M059J (cell line): ENCODE data around the gene CDH4. TPM values are rescaled to one million over a fixed set of nuclear protein-coding genes. Genes with fewer than 3 reads are reported as not detected.
A peak's percentile ranks its signal among the peaks of the same experiment; 100 is the strongest.

Experiments
- DNase-seq: peaks from one replicate; pipeline ENCODE4 v3.0.0-alpha.2; 2012; ENCODE audit warnings: low read depth
- total RNA-seq: library from RNA; depleted of rRNA; stranded (reverse); fragments of >200 nt; shearing (Covaris generic); gene quantifications from 2 replicates; pipeline ENCODE4 v1.2.3, GENCODE V29; 2014

The CDH4 gene
- total RNA-seq, 1 experiment from 2014 or later, result 7.8 TPM

DNA sequence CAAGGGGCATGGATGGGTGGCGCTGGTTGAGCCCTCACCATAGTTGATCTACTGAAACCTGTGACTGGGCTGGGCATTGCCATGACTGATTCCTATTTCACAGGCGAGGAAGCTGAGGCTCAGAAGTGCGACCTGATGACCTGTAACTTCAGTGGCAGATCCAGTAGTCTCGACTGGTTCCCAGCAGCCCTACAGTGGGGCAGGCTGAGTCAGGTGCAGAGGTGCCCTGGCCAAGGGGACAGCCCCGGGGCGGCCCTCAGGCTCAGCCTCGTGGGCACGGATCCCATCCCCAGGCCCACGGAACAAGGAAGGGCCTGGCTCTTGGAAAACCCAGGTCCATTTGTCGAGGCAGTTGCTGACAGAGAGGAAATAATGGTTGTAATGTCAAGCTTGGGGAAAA is 283.0 kb downstream of the CDH4 start:
- DNase-seq, result no peak

- no peak for DNase-seq
Measured at GRCh38 chr20:61535536-61535935, 283.5 kb downstream of the CDH4 start.

GRCh38 chr20:61535956-61536355 is 283.9 kb downstream of the CDH4 start:
- DNase-seq, result no peak

GRCh38 chr20:61536671-61537070 is 284.6 kb downstream of the CDH4 start:
- no peak for DNase-seq

GRCh38 chr20:61537239-61538182 is 285.4 kb downstream of the CDH4 start:
- no peak for DNase-seq

DNA sequence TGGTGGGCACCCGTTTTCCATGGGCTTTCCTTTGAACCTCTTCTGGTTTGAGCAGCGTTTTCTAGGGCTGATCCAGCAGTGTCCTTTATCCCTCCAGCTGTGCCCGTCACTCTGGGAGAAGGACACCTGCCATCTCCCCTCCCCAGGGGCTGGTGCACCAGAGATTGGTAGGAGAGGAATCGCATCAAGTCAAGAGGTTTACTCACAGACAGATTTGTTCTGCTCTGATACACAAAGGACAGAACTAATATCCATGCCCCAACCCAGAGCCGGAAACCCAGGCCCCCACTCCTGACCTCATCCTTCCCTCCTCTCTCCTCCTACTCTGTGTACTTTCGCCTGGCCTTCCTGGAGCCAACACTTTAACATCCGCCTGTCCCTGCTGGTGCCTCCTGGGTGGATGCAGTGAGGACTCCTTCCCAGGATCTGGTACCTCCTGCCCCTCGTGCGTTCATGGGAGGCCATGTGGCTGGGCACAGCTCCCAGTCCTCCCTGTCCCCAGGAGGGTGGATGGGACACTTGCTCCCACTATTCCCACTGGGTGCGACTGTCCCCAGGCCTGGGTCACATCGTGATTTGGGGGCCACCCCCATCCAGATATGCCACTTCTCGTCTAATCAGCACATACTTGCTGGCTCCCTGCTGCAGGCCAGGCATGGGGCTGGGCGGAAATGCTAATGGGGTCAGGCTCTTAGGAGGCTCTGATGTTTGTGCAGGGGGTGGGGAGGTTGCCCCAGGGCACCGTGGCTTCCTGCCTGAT is 286.3 kb downstream of the CDH4 start:
- DNase-seq, result no peak

DNA sequence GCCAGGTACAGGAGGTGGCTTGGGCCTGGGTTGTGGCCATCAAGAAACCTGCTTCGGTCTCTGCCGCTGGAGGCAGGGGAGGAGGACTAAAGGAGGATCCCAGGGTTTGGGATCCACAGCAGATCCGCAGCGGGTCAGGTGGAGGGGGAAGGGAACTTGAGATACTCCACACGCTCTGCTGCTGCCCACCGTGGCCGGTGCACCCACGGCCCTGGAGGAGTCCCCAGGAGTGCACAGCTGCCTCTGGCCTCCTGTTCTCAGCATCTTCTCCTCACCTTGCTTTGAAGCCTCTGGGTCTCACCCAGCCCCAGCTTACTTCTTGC is 286.8 kb downstream of the CDH4 start:
- no peak for DNase-seq

GRCh38 chr20:61539706-61540360 is 287.8 kb downstream of the CDH4 start:
- no peak for DNase-seq

DNA sequence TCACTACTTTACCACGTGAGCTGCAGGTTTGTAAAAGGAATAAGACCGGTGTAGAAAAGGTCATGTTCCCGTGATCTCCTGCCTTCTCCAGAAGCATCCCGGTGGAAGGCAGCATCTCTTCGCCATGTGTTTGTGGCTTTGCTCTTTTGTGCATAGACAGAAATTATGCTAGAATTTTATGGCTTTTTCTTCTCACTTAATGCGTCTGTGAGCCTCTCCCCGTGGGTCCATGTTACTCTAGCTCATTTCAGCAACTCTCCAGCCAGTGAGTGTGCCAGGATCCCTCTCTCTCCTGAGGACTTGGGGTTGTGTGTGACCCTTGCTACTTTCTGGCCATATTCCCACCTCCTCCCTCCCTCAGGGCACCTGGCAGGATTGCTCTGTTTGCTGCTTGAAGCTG is 289.5 kb downstream of the CDH4 start:
- no peak for DNase-seq

- no peak for DNase-seq
Measured at GRCh38 chr20:61543086-61543485, 291.0 kb downstream of the CDH4 start.

DNA sequence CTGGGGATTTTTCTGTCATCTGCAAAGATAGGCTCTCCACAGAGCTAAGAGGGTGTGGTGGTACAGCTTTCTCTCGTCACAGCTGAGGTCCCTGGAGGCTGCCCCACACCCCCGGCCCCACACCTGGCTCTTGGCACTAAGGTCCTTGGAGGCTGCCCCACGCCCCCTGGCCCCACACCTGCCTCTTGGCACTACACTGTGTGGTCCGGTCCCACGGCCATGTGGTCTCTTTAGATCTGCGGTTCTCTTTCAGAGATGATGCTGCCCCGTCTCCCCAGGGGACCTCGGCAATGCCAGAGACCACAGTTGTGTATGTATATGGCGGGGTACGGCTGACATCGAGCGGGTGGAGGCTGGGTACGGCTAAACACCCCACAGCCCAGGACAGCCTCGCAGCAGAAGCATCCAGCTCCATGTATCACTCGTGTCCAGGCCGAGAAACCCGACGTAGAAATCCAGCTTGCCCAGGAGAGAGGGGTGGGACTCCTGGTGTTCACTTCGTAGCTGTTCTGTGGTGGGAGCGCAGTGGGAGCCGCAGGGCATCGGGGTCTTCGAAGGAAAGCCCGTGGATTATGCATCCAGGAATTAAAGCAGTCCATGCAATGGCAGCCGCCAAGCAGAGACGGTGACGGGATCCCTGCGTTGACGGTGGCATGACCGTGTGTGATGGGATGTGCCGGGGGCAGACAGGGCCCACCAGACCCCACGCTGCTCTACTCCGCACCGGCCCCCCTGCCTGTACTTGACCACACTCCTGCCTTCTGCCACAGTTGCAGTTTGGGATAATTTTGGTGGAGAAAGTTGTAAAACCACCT is 292.1 kb downstream of the CDH4 start:
- no peak for DNase-seq

DNA sequence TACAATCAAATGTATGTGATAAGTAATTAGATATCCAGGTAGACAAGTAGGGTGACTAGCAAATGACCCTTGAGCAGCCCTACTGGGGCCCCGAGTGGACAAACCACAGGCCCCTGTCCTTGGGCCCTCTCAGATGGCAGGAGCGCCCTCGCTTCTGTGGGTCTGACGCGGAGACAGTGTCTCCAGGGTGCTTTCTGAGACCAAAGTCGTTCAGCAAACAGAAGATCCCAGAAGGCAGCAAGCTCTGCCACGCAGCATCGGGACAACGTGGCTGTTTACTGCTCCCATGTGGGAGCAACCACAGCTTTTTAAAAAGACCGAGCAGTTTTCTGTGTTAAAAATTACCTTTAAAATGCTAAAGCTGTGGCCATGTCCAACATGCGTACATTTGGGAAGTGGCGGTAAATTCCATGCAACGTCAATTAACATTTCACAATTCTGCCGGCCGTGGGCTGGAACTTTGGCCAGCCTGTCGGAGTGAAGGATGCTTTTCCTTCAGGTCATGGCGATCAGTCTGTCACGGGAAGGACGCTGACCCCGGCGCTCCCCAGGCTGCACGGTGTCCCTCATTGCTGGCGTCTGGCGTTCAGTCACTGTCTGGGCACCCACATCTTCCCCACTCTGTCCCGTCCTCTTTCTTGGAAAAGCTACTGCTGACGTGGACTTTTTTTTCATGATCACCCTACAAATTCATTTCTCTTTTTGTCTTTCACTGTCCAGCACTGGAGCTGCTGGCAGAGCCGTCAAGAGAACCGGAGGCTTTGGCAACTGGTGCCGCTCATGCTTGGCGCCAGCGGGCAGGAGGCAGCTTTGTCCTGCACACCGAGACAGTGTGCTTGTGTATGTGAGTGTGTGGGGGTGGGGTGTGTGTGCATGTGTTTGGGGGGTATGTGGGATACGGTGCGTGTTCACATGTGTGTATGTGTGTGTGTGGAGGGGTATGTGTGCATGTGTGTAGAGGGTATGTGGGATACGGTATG is 293.1 kb downstream of the CDH4 start:
- no peak for DNase-seq

GRCh38 chr20:61546641-61547040 is 294.6 kb downstream of the CDH4 start:
- DNase-seq, result no peak

- DNase-seq, result no peak
Measured at GRCh38 chr20:61548069-61548468, 296.0 kb downstream of the CDH4 start.

DNA sequence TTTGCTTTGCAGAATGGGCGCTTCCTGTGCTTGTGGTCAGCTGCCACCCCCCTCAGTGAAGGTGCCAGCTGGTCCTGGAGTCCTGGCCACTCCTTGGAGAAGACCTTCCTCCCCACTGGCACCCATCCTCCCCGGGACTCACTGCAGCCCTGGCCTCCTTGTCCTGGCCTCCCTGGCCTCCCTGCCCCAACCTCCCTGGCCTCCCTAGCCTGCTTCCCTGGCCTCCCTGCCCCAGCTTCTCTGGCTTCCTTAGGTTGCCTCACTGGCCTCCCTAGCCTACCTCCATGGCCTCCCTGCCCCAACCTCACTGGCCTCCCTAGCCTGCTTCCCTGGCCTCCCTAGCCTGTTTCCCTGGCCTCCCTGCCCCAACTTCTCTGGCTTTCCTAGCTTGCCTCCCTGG is 297.8 kb downstream of the CDH4 start:
- DNase-seq, result no peak

DNA sequence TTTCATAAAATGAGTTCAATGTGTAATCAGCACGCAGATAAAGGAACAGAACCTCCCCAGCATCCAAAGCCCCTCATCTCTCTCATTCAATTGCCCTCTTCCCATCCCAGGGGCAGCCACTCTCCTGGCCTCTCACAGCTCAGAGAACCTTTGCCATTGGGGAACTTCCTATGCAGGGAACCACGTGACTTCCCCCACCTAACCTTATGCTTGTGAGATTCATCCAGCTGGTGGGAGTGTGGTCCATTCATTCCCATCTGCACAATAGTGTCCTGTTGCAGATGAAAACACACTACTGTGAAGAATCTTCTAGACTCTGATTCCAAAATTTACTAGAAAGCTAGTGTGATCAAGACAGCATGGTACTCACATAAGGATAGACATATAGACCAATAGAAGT is 299.3 kb downstream of the CDH4 start:
- no peak for DNase-seq

GRCh38 chr20:61554617-61555016 is 302.6 kb downstream of the CDH4 start:
- DNase-seq, result no peak

GRCh38 chr20:61555566-61555965 is 303.5 kb downstream of the CDH4 start:
- DNase-seq, result peak; percentile 20

DNA sequence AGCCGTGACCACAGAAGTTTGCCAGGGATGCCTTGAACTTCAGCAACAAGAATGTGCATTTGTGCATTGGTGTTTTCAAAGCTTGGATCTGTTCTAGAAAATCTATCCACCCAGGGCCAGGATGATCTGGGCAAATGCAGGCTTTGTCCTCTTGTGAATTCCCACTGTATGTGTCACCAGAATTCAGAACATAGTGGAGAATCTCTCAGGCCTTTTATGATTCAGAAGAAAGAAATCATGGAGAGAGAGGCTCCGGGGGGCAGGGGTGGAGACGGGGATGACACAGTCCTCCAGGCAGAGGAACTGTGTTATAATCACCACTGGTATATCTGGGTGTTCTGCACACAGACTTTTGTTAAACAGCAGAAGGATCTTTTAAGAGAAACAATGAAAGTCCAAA is 304.1 kb downstream of the CDH4 start:
- DNase-seq, result peak; percentile 94

DNA sequence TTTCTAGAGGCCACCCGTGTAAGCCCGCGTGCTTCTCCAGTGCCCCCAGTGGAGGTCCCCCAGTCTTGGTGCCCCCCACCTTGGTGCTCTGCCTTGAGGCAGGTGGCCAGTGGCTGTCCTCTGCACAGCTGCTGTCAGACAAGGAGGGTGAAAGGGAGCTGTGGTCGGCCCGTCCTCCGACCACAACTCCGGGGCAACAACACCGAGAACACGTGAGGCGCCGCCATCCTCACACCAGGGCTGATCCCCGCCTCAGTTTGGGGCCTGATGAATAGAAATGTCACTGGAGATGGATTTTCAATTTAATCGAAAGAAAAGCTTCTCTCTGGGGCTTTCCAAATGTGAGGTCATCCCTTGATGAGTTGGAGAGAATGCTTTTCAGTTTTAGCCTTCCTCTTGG is 304.6 kb downstream of the CDH4 start:
- no peak for DNase-seq

GRCh38 chr20:61557621-61558020 is 305.6 kb downstream of the CDH4 start:
- no peak for DNase-seq
